Loucy (cell line): ENCODE data around the gene EEFSEC.

Experiments
- H2AFZ ChIP-seq: fragments of 200-600 bp; sonication (generic); 2 replicates; pipeline ENCODE4 v1.6.0; 2016; ENCODE audit warnings: antibody characterized with exemption, mild to moderate bottlenecking, low read length, moderate library complexity
- H3F3A ChIP-seq: fragments of 200-600 bp; 2 replicates; pipeline ENCODE4 v1.6.0; 2016; ENCODE audit warnings: antibody characterized with exemption, low read depth, mild to moderate bottlenecking
- H3K27me3 ChIP-seq: fragments of 200-600 bp; sonication (generic); 2 replicates; pipeline ENCODE4 v1.6.1; 2014; ENCODE audit warnings: low read length, mild to moderate bottlenecking; ENCODE audit not compliant: insufficient read depth, poor library complexity, severe bottlenecking
- H3K36me3 ChIP-seq: fragments of 200-600 bp; sonication (generic); 2 replicates; pipeline ENCODE4 v1.6.1; 2016; ENCODE audit warnings: low read length; ENCODE audit not compliant: insufficient read depth
- H3K4me1 ChIP-seq: fragments of 200-600 bp; sonication (generic); 2 replicates; pipeline ENCODE4 v1.5.1; 2014; ENCODE audit warnings: low read length, mild to moderate bottlenecking; ENCODE audit not compliant: insufficient read depth, poor library complexity, severe bottlenecking
- H3K4me2 ChIP-seq: fragments of 200-600 bp; sonication (generic); 2 replicates; pipeline ENCODE4 v1.6.0; 2014; ENCODE audit warnings: antibody characterized with exemption, low read length, low read depth, mild to moderate bottlenecking; ENCODE audit not compliant: poor library complexity, severe bottlenecking
- H3K4me3 ChIP-seq: fragments of 200-600 bp; sonication (generic); 2 replicates; pipeline ENCODE4 v1.5.1; 2014; ENCODE audit warnings: low read length, mild to moderate bottlenecking, mixed read lengths; ENCODE audit not compliant: poor library complexity, severe bottlenecking
- H3K79me2 ChIP-seq: fragments of 200-600 bp; sonication (generic); 2 replicates; pipeline ENCODE4 v1.6.1; 2014; ENCODE audit warnings: low read length; ENCODE audit not compliant: insufficient read depth
- H3K9ac ChIP-seq: fragments of 200-600 bp; sonication (generic); 2 replicates; pipeline ENCODE4 v1.6.0; 2014; ENCODE audit warnings: mild to moderate bottlenecking, low read depth, low read length, moderate library complexity; ENCODE audit not compliant: poor library complexity, severe bottlenecking
- H3K9me2 ChIP-seq: fragments of 200-600 bp; sonication (generic); replicated peaks from 2 replicates; pipeline ENCODE4 v1.6.1; 2016; ENCODE audit warnings: low read depth, low read length, mixed read lengths
- H3K9me3 ChIP-seq: fragments of 200-600 bp; sonication (generic); 2 replicates; pipeline ENCODE4 v1.6.1; 2014; ENCODE audit warnings: mild to moderate bottlenecking, antibody characterized with exemption, low read length, low read depth; ENCODE audit not compliant: insufficient read depth
- H4K20me1 ChIP-seq: fragments of 200-600 bp; sonication (generic); 2 replicates; pipeline ENCODE4 v1.6.0; 2014; ENCODE audit warnings: antibody characterized with exemption, low read length, mild to moderate bottlenecking; ENCODE audit not compliant: insufficient read depth, poor library complexity, severe bottlenecking
- CTCF ChIP-seq: fragments of 200-600 bp; sonication (generic); conservative IDR thresholded peaks from 2 replicates; pipeline ENCODE4 v1.5.1; 2014; ENCODE audit warnings: mild to moderate bottlenecking, antibody characterized with exemption, low read length
- EZH2phosphoT487 ChIP-seq: fragments of 200-600 bp; IDR thresholded peaks from 2 replicates; pipeline ENCODE4 v1.6.1; 2018; ENCODE audit warnings: antibody characterized with exemption, mild to moderate bottlenecking, moderate library complexity, borderline replicate concordance

Gene EEFSEC

GRCh38 chr3:128415200-128415772 lies 262.0 kb downstream of the EEFSEC start:
- Histone ChIP-seq H3K36me3 (no peaks in the 10 kb centered on the region), H3K4me1 (no peaks in the 10 kb centered on the region), H3K9me2 (no peaks in the 10 kb centered on the region), H3K79me2 (no peaks in the 10 kb centered on the region), H3K9ac (no peak overlapping the region), H3K9me3 (no peaks in the 10 kb centered on the region), H3F3A (no peaks in the 10 kb centered on the region), H4K20me1 (no peaks in the 10 kb centered on the region), H2AFZ (no peak overlapping the region), H3K4me3 (no peak overlapping the region), H3K4me2 (no peak overlapping the region), H3K27me3 (no peaks in the 10 kb centered on the region)
- TF ChIP-seq CTCF (no peak), EZH2phosphoT487 (no peak)

GRCh38 chr3:128415773-128416577 lies 262.7 kb downstream of the EEFSEC start:
- H3K4me1 ChIP-seq, result no peaks in the 10 kb centered on the region
- H3K4me2 ChIP-seq, result no peak overlapping the region
- TF ChIP-seq EZH2phosphoT487, result no peak
- TF ChIP-seq CTCF, result no peak
- no peak overlapping the region for H3K4me3 ChIP-seq
- H3K79me2 ChIP-seq, result no peaks in the 10 kb centered on the region
- H3F3A ChIP-seq, result no peaks in the 10 kb centered on the region
- H3K9ac ChIP-seq, result no peak overlapping the region
- no peaks in the 10 kb centered on the region for H3K27me3 ChIP-seq
- no peaks in the 10 kb centered on the region for H3K9me2 ChIP-seq
- H3K36me3 ChIP-seq, result no peaks in the 10 kb centered on the region
- no peaks in the 10 kb centered on the region for H4K20me1 ChIP-seq
- H3K9me3 ChIP-seq, result no peaks in the 10 kb centered on the region
- H2AFZ ChIP-seq, result no peak overlapping the region

GRCh38 chr3:128416578-128417211 lies 263.4 kb downstream of the EEFSEC start:
- Histone ChIP-seq H3K9me2 (no peaks in the 10 kb centered on the region), H4K20me1 (no peaks in the 10 kb centered on the region), H3F3A (no peaks in the 10 kb centered on the region), H2AFZ (no peak overlapping the region), H3K4me1 (no peaks in the 10 kb centered on the region), H3K9me3 (no peaks in the 10 kb centered on the region), H3K4me3 (no peak overlapping the region), H3K4me2 (no peak overlapping the region), H3K9ac (no peak overlapping the region), H3K36me3 (no peaks in the 10 kb centered on the region), H3K79me2 (no peaks in the 10 kb centered on the region), H3K27me3 (no peaks in the 10 kb centered on the region)
- TF ChIP-seq EZH2phosphoT487, result no peak
- TF ChIP-seq CTCF, result no peak
